Astrocyte (in vitro differentiated cells and primary cell): ENCODE measurements around the gene CREB5. TPM values are rescaled to one million over a fixed set of nuclear protein-coding genes. Genes with fewer than 3 reads are reported as not detected.

Source experiments
- DNase-seq: peaks from one replicate; pipeline ENCODE4 v3.0.0-alpha.2; 2010; ENCODE audit warnings: low read depth
- FAIRE-seq: peaks from 2 replicates; lab custom pipeline; 2011; peaks lifted over from hg19 to GRCh38; lab: Jason Lieb, UNC
- H2AFZ ChIP-seq: 2 replicates; pipeline ENCODE4 v1.6.0; 2012; ENCODE audit warnings: low read depth, low read length, inconsistent platforms
- H3K27ac ChIP-seq: 2 replicates; pipeline ENCODE4 v1.5.1; 2011; ENCODE audit warnings: low read depth, low read length, inconsistent platforms
- H3K27me3 ChIP-seq: 2 replicates; pipeline ENCODE4 v1.6.0; 2011; ENCODE audit warnings: low read length, inconsistent platforms; ENCODE audit not compliant: insufficient read depth
- H3K36me3 ChIP-seq: 2 replicates; pipeline ENCODE4 v1.5.1; 2011; ENCODE audit warnings: low read length, inconsistent platforms; ENCODE audit not compliant: insufficient read depth
- H3K4me1 ChIP-seq: 2 replicates; pipeline ENCODE4 v1.5.1; 2011; ENCODE audit warnings: low read length, inconsistent platforms; ENCODE audit not compliant: insufficient read depth
- H3K4me2 ChIP-seq: 2 replicates; pipeline ENCODE4 v1.6.0; 2012; ENCODE audit warnings: low read length, inconsistent platforms
- H3K4me3 ChIP-seq: 2 replicates; pipeline ENCODE4 v1.5.1; 2011; ENCODE audit warnings: low read depth, mild to moderate bottlenecking, low read length, inconsistent platforms; ENCODE audit not compliant: insufficient read depth
- H3K79me2 ChIP-seq: 2 replicates; pipeline ENCODE4 v1.6.0; 2012; ENCODE audit warnings: mild to moderate bottlenecking, low read length, inconsistent platforms; ENCODE audit not compliant: insufficient read depth
- H3K9ac ChIP-seq: 2 replicates; pipeline ENCODE4 v1.6.0; 2012; ENCODE audit warnings: mild to moderate bottlenecking, low read length, inconsistent platforms
- H3K9me3 ChIP-seq: 2 replicates; pipeline ENCODE4 v1.5.1; 2012; ENCODE audit warnings: low read depth, mild to moderate bottlenecking, low read length, inconsistent platforms; ENCODE audit not compliant: insufficient read depth
- H4K20me1 ChIP-seq: 2 replicates; pipeline ENCODE4 v1.6.0; 2012; ENCODE audit warnings: low read length, inconsistent platforms; ENCODE audit not compliant: insufficient read depth
- H3K27ac Mint-ChIP-seq: one replicate; pipeline ENCODE4 v1.8.0; 2021; ENCODE audit warnings: mild to moderate bottlenecking, mixed read lengths; ENCODE audit not compliant: unreplicated experiment
- H3K27me3 Mint-ChIP-seq: one replicate; pipeline ENCODE4 v1.8.0; 2021; ENCODE audit warnings: low read depth, mixed read lengths; ENCODE audit not compliant: unreplicated experiment
- H3K36me3 Mint-ChIP-seq: one replicate; pipeline ENCODE4 v1.8.0; 2021; ENCODE audit warnings: low read depth, mixed read lengths; ENCODE audit not compliant: unreplicated experiment
- H3K4me1 Mint-ChIP-seq: one replicate; pipeline ENCODE4 v1.8.0; 2021; ENCODE audit warnings: low read depth, mixed read lengths; ENCODE audit not compliant: unreplicated experiment
- H3K4me3 Mint-ChIP-seq: one replicate; pipeline ENCODE4 v1.8.0; 2021; ENCODE audit warnings: mild to moderate bottlenecking, moderate library complexity, mixed read lengths; ENCODE audit not compliant: unreplicated experiment
- H3K9me3 Mint-ChIP-seq: one replicate; pipeline ENCODE4 v1.8.0; 2021; ENCODE audit warnings: mild to moderate bottlenecking, mixed read lengths; ENCODE audit not compliant: unreplicated experiment
- EZH2 ChIP-seq: IDR thresholded peaks from 2 replicates; pipeline ENCODE4 v1.6.1; 2012; ENCODE audit warnings: mild to moderate bottlenecking, low read length, inconsistent platforms; ENCODE audit not compliant: insufficient read depth
- total RNA-seq: library from RNA; stranded (reverse); gene quantifications from 2 replicates; pipeline ENCODE4 v1.2.1, GENCODE V29; 2021
- TF ChIP-seq, protein P1 (sequence below): IDR thresholded peaks from 2 replicates; pipeline ENCODE4 v1.5.1; 2011; ENCODE audit warnings: low read depth, mild to moderate bottlenecking, inconsistent platforms, low read length, moderate library complexity; ENCODE audit not compliant: insufficient read depth

Gene CREB5
- total RNA-seq, 1 donor from 2014 or later: 25.4 TPM

DNA sequence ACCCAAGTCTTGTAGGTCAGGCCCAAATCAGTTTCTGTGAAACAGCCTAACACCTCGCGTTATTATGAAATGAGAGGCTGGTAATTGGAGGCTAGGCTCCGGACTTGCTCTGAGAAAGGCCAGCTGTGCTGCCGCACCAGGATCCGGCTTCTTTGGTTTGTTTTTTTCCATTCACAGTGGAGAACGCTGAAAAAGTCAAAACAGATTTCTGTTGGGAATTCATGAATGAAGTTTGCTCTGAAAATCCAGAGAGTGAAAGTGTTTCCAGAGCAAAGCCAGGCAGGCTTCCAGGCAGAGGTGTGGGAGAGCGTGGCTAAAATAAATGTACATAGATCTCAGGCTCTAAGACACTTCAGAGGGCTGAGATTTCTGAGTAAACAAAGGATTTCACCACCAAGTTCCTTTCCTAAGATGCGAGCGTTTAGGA lies 305.8 kb downstream of the CREB5 start:
- TF ChIP-seq EZH2: no peak
- TF ChIP-seq, protein P1, sequence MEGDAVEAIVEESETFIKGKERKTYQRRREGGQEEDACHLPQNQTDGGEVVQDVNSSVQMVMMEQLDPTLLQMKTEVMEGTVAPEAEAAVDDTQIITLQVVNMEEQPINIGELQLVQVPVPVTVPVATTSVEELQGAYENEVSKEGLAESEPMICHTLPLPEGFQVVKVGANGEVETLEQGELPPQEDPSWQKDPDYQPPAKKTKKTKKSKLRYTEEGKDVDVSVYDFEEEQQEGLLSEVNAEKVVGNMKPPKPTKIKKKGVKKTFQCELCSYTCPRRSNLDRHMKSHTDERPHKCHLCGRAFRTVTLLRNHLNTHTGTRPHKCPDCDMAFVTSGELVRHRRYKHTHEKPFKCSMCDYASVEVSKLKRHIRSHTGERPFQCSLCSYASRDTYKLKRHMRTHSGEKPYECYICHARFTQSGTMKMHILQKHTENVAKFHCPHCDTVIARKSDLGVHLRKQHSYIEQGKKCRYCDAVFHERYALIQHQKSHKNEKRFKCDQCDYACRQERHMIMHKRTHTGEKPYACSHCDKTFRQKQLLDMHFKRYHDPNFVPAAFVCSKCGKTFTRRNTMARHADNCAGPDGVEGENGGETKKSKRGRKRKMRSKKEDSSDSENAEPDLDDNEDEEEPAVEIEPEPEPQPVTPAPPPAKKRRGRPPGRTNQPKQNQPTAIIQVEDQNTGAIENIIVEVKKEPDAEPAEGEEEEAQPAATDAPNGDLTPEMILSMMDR: no peak
- peaks cover 15% of the 10 kb centered on the region for H3K79me2 ChIP-seq
- no peak overlapping the region for H3K4me3 ChIP-seq
- H3K36me3 ChIP-seq: peaks cover 19% of the 10 kb centered on the region
- Mint-ChIP-seq H3K4me3 (no peak overlapping the region), H3K36me3 (peaks cover 7% of the 10 kb centered on the region), H3K9me3 (no peaks in the 10 kb centered on the region), H3K27ac (no peak overlapping the region), H3K27me3 (no peaks in the 10 kb centered on the region), H3K4me1 (no peaks in the 10 kb centered on the region)
- no peaks in the 10 kb centered on the region for H3K4me1 ChIP-seq
- no peak overlapping the region for H3K27ac ChIP-seq
- no peak overlapping the region for H2AFZ ChIP-seq
- H3K27me3 ChIP-seq: no peaks in the 10 kb centered on the region
- H3K9ac ChIP-seq: no peak overlapping the region
- FAIRE-seq: no peak
- no peak overlapping the region for H3K4me2 ChIP-seq
- no peak for DNase-seq
- peaks cover 23% of the 10 kb centered on the region for H4K20me1 ChIP-seq
- no peaks in the 10 kb centered on the region for H3K9me3 ChIP-seq

DNA sequence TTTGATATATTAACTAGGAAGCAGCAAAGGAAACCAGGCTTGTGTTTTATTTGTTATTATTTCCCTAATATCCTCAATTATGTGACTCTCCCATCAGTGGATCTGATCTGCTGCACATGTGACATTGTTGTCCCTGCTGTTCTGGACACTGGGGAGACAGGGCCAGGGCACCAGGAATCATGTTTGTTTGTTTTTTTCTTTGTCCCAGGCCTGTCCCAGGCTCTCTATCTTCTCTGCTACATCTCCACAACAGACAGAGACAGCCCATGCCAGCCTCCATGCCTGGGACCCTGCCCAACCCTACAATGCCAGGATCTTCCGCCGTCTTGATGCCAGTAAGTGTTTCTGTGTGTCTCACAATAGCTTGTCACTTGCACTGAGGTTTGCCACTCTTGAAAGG lies 306.2 kb downstream of the CREB5 start:
- H3K27me3 Mint-ChIP-seq: no peaks in the 10 kb centered on the region
- Histone ChIP-seq H3K27me3 (no peaks in the 10 kb centered on the region), H3K79me2 (peaks cover 13% of the 10 kb centered on the region), H3K4me3 (no peak overlapping the region), H3K36me3 (peaks cover 19% of the 10 kb centered on the region), H2AFZ (no peak overlapping the region), H3K27ac (no peak overlapping the region), H3K9me3 (no peaks in the 10 kb centered on the region), H3K9ac (no peak overlapping the region), H3K4me2 (no peak overlapping the region), H3K4me1 (no peaks in the 10 kb centered on the region), H4K20me1 (peaks cover 23% of the 10 kb centered on the region)
- H3K36me3 Mint-ChIP-seq: peaks cover 4% of the 10 kb centered on the region
- H3K27ac Mint-ChIP-seq: no peak overlapping the region
- H3K4me3 Mint-ChIP-seq: no peak overlapping the region
- H3K9me3 Mint-ChIP-seq: no peaks in the 10 kb centered on the region
- DNase-seq (no peak), FAIRE-seq (no peak)
- TF ChIP-seq EZH2: no peak
- TF ChIP-seq, protein P1: no peak
- H3K4me1 Mint-ChIP-seq: no peaks in the 10 kb centered on the region

DNA sequence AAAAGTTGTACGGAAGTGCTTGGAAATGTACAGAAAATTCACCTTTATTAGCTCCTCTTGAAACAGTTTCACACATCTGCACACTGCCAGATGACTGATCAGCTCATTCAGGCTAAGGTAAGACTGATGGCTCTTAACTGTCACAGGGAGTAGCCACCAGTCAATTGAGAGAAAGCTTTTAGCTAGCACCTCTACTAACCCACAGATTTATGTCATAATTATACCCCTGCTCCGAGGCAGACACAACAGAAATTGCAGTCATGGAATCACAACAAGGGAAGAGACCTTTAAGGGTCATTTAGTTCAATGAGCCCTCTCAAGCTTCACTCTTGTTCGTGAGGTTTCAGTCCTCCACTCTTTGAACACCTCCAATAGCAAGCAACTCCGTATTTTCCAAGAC lies 310.4 kb downstream of the CREB5 start:
- FAIRE-seq: peak; percentile 23
- no peak overlapping the region for H2AFZ ChIP-seq
- no peak for DNase-seq
- H3K4me2 ChIP-seq: no peak overlapping the region
- no peak overlapping the region for H3K27ac Mint-ChIP-seq
- no peaks in the 10 kb centered on the region for H3K27me3 ChIP-seq
- H3K4me1 Mint-ChIP-seq: peaks cover 20% of the 10 kb centered on the region
- H4K20me1 ChIP-seq: peaks cover 18% of the 10 kb centered on the region
- H3K36me3 ChIP-seq: peaks cover 19% of the 10 kb centered on the region
- H3K36me3 Mint-ChIP-seq: peaks cover 7% of the 10 kb centered on the region
- H3K9ac ChIP-seq: no peak overlapping the region
- H3K9me3 ChIP-seq: no peaks in the 10 kb centered on the region
- H3K9me3 Mint-ChIP-seq: no peaks in the 10 kb centered on the region
- H3K27me3 Mint-ChIP-seq: no peaks in the 10 kb centered on the region
- H3K4me1 ChIP-seq: no peaks in the 10 kb centered on the region
- H3K4me3 ChIP-seq: no peak overlapping the region
- peaks cover 5% of the 10 kb centered on the region for H3K79me2 ChIP-seq
- TF ChIP-seq EZH2: no peak
- TF ChIP-seq, protein P1: no peak
- no peak overlapping the region for H3K4me3 Mint-ChIP-seq
- H3K27ac ChIP-seq: no peak overlapping the region
